Measurements from ENCODE around the gene MGAT4A. TPM values are rescaled to one million over a fixed set of nuclear protein-coding genes. Genes with fewer than 3 reads are reported as not detected.

MGAT4A gene
- total RNA-seq, 1 donor from 2014 or later: 1.7 TPM

- H3K4me2 ChIP-seq (ENCODE audit: low read length): no peak overlapping the region
- no peaks in the 10 kb centered on the region for H3K4me1 ChIP-seq (ENCODE audit: insufficient read depth, low read length)
- peak; percentile 34 for DNase-seq (ENCODE audit: low read depth)
- TF ChIP-seq EZH2 (IDR thresholded peaks at IDR 0.05; ENCODE audit: insufficient read depth, low read length): no peak
- TF ChIP-seq, protein P1, sequence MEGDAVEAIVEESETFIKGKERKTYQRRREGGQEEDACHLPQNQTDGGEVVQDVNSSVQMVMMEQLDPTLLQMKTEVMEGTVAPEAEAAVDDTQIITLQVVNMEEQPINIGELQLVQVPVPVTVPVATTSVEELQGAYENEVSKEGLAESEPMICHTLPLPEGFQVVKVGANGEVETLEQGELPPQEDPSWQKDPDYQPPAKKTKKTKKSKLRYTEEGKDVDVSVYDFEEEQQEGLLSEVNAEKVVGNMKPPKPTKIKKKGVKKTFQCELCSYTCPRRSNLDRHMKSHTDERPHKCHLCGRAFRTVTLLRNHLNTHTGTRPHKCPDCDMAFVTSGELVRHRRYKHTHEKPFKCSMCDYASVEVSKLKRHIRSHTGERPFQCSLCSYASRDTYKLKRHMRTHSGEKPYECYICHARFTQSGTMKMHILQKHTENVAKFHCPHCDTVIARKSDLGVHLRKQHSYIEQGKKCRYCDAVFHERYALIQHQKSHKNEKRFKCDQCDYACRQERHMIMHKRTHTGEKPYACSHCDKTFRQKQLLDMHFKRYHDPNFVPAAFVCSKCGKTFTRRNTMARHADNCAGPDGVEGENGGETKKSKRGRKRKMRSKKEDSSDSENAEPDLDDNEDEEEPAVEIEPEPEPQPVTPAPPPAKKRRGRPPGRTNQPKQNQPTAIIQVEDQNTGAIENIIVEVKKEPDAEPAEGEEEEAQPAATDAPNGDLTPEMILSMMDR (IDR thresholded peaks at IDR 0.05; ENCODE audit: insufficient read depth, low read depth, low read length): peak; percentile 99
- peaks cover 4% of the 10 kb centered on the region for H3K4me1 Mint-ChIP-seq (ENCODE audit: low read depth, unreplicated experiment)
- peaks cover 2% of the 10 kb centered on the region for H3K9me3 Mint-ChIP-seq (ENCODE audit: unreplicated experiment)
- no peak overlapping the region for H2AFZ ChIP-seq (ENCODE audit: low read depth, low read length)
- H3K9me3 ChIP-seq (ENCODE audit: insufficient read depth, low read depth, low read length): no peaks in the 10 kb centered on the region
- no peak overlapping the region for H3K27ac ChIP-seq (ENCODE audit: low read depth, low read length)
- H3K36me3 ChIP-seq (ENCODE audit: insufficient read depth, low read length): no peaks in the 10 kb centered on the region
- no peaks in the 10 kb centered on the region for H3K36me3 Mint-ChIP-seq (ENCODE audit: low read depth, unreplicated experiment)
- no peaks in the 10 kb centered on the region for H3K27me3 ChIP-seq (ENCODE audit: insufficient read depth, low read length)
- no peak overlapping the region for H3K4me3 Mint-ChIP-seq (ENCODE audit: unreplicated experiment)
- no peaks in the 10 kb centered on the region for H4K20me1 ChIP-seq (ENCODE audit: insufficient read depth, low read length)
- peak overlapping the region; percentile 80 for H3K27ac Mint-ChIP-seq (ENCODE audit: unreplicated experiment)
- FAIRE-seq: peak; percentile 81
- no peaks in the 10 kb centered on the region for H3K27me3 Mint-ChIP-seq (ENCODE audit: low read depth, unreplicated experiment)
- H3K4me3 ChIP-seq (ENCODE audit: insufficient read depth, low read depth, low read length): no peak overlapping the region
- H3K79me2 ChIP-seq (ENCODE audit: insufficient read depth, low read length): no peaks in the 10 kb centered on the region
- H3K9ac ChIP-seq (ENCODE audit: low read length): no peak overlapping the region
These were observed 81.6 kb downstream of the MGAT4A start for GRCh38 chr2:98649135-98649991.

GRCh38 chr2:98648451-98648850, 82.5 kb downstream of the MGAT4A start:
- Histone ChIP-seq H3K4me3 (ENCODE audit: insufficient read depth, low read depth, low read length) (no peak overlapping the region), H3K27me3 (ENCODE audit: insufficient read depth, low read length) (no peaks in the 10 kb centered on the region), H4K20me1 (ENCODE audit: insufficient read depth, low read length) (no peaks in the 10 kb centered on the region), H3K4me2 (ENCODE audit: low read length) (no peak overlapping the region), H3K9ac (ENCODE audit: low read length) (no peak overlapping the region), H2AFZ (ENCODE audit: low read depth, low read length) (no peak overlapping the region), H3K27ac (ENCODE audit: low read depth, low read length) (no peak overlapping the region), H3K4me1 (ENCODE audit: insufficient read depth, low read length) (no peaks in the 10 kb centered on the region), H3K9me3 (ENCODE audit: insufficient read depth, low read depth, low read length) (no peaks in the 10 kb centered on the region), H3K36me3 (ENCODE audit: insufficient read depth, low read length) (no peaks in the 10 kb centered on the region), H3K79me2 (ENCODE audit: insufficient read depth, low read length) (no peaks in the 10 kb centered on the region)
- Mint-ChIP-seq H3K4me3 (ENCODE audit: unreplicated experiment) (no peak overlapping the region), H3K9me3 (ENCODE audit: unreplicated experiment) (peaks cover 2% of the 10 kb centered on the region), H3K27me3 (ENCODE audit: low read depth, unreplicated experiment) (no peaks in the 10 kb centered on the region), H3K27ac (ENCODE audit: unreplicated experiment) (peak overlapping the region; percentile 80), H3K36me3 (ENCODE audit: low read depth, unreplicated experiment) (no peaks in the 10 kb centered on the region), H3K4me1 (ENCODE audit: low read depth, unreplicated experiment) (peaks cover 4% of the 10 kb centered on the region)
- FAIRE-seq (no peak), DNase-seq (ENCODE audit: low read depth) (no peak)
- TF ChIP-seq, protein P1 (IDR thresholded peaks at IDR 0.05; ENCODE audit: insufficient read depth, low read depth, low read length): no peak
- no peak for TF ChIP-seq EZH2 (IDR thresholded peaks at IDR 0.05; ENCODE audit: insufficient read depth, low read length)

- Histone ChIP-seq H3K27ac (ENCODE audit: low read depth, low read length) (no peak overlapping the region), H3K79me2 (ENCODE audit: insufficient read depth, low read length) (no peaks in the 10 kb centered on the region), H3K4me3 (ENCODE audit: insufficient read depth, low read depth, low read length) (no peak overlapping the region), H3K4me2 (ENCODE audit: low read length) (no peak overlapping the region), H3K36me3 (ENCODE audit: insufficient read depth, low read length) (no peaks in the 10 kb centered on the region), H2AFZ (ENCODE audit: low read depth, low read length) (no peak overlapping the region), H3K9ac (ENCODE audit: low read length) (no peak overlapping the region), H3K9me3 (ENCODE audit: insufficient read depth, low read depth, low read length) (no peaks in the 10 kb centered on the region), H4K20me1 (ENCODE audit: insufficient read depth, low read length) (no peaks in the 10 kb centered on the region), H3K4me1 (ENCODE audit: insufficient read depth, low read length) (no peaks in the 10 kb centered on the region), H3K27me3 (ENCODE audit: insufficient read depth, low read length) (no peaks in the 10 kb centered on the region)
- no peak for TF ChIP-seq EZH2 (IDR thresholded peaks at IDR 0.05; ENCODE audit: insufficient read depth, low read length)
- TF ChIP-seq, protein P1 (IDR thresholded peaks at IDR 0.05; ENCODE audit: insufficient read depth, low read depth, low read length): no peak
- no peaks in the 10 kb centered on the region for H3K36me3 Mint-ChIP-seq (ENCODE audit: low read depth, unreplicated experiment)
- no peak overlapping the region for H3K4me3 Mint-ChIP-seq (ENCODE audit: unreplicated experiment)
- H3K9me3 Mint-ChIP-seq (ENCODE audit: unreplicated experiment): peaks cover 2% of the 10 kb centered on the region
- peaks cover 4% of the 10 kb centered on the region for H3K4me1 Mint-ChIP-seq (ENCODE audit: low read depth, unreplicated experiment)
- H3K27me3 Mint-ChIP-seq (ENCODE audit: low read depth, unreplicated experiment): no peaks in the 10 kb centered on the region
- FAIRE-seq (no peak), DNase-seq (ENCODE audit: low read depth) (no peak)
- no peak overlapping the region for H3K27ac Mint-ChIP-seq (ENCODE audit: unreplicated experiment)
These were observed 83.3 kb downstream of the MGAT4A start for GRCh38 chr2:98647636-98648035.

Data from astrocyte (in vitro differentiated cells and primary cell).